Parathyroid adenoma (tissue), 2 donors: ENCODE results near the gene TOP3B.

Source experiments
- H2AFZ ChIP-seq: fragments of 300-600 bp; sonication (generic); one replicate; pipeline ENCODE4 v1.7.0; 2017; ENCODE audit warnings: antibody characterized with exemption, mild to moderate bottlenecking
- H3K27ac ChIP-seq: fragments of 300-600 bp; sonication (generic); one replicate; pipeline ENCODE4 v1.7.0; 2017
- H3K27me3 ChIP-seq: fragments of 300-600 bp; sonication (generic); one replicate; pipeline ENCODE4 v1.7.0; 2017; ENCODE audit warnings: low read length; ENCODE audit not compliant: control insufficient read depth, insufficient read depth
- H3K36me3 ChIP-seq: fragments of 300-600 bp; sonication (generic); one replicate; pipeline ENCODE4 v1.7.0; 2017; ENCODE audit warnings: low read length; ENCODE audit not compliant: control insufficient read depth, insufficient read depth
- H3K4me1 ChIP-seq: fragments of 300-600 bp; sonication (generic); one replicate; pipeline ENCODE4 v1.7.0; 2017; ENCODE audit warnings: control low read depth
- H3K4me2 ChIP-seq: fragments of 300-600 bp; sonication (generic); one replicate; pipeline ENCODE4 v1.7.0; 2017; ENCODE audit warnings: low read length
- H3K4me3 ChIP-seq: fragments of 300-600 bp; sonication (generic); one replicate; pipeline ENCODE4 v1.7.0; 2017; ENCODE audit warnings: low read depth, low read length
- H3K79me2 ChIP-seq: fragments of 300-600 bp; sonication (generic); one replicate; pipeline ENCODE4 v1.7.0; 2017; ENCODE audit warnings: control low read depth
- H3K9ac ChIP-seq: fragments of 300-600 bp; sonication (generic); one replicate; pipeline ENCODE4 v1.7.0; 2017; ENCODE audit warnings: mild to moderate bottlenecking
- H3K9me3 ChIP-seq: fragments of 300-600 bp; sonication (generic); one replicate; pipeline ENCODE4 v1.7.0; 2017; ENCODE audit warnings: low read length; ENCODE audit not compliant: control insufficient read depth
- CTCF ChIP-seq: fragments of 300-600 bp; sonication (generic); IDR thresholded peaks from one replicate; pipeline ENCODE4 v1.7.0; 2017; ENCODE audit warnings: antibody characterized with exemption, mild to moderate bottlenecking
- donor health status: primary hyperparathyroidism.

Gene TOP3B

DNA sequence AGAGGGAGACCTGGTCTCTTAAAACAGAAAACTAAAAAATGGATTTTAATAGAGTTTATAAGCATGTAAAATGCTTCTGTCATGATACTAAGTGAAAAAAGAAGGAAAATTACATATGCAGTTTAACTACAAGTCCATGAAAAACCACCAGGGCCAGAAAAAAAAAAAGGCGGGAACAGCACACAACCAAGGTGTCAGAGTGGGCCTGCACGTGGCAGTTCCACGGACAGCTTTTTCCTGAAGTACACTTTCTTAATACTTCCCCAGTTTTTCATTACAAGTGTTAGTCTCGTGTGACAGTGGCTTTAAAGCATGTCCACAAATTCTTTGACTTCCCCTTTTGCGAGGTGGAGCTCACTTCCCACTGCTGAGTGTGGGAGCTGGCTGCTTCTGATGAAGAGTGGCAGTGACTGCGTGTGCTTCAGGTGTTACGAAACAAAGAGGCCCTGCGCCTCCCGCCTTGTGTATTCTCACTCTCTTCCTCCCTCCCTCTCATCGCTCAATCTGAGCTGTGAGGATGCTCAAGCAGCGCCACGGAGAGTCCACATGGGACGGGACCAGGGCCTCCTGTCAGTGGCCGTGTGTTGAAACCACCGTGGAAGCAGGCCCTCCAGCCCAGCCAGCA is 46.3 kb downstream of the TOP3B start:
- Histone ChIP-seq H3K27me3 (no peaks in the 10 kb centered on the region), H2AFZ (no peak overlapping the region), H3K4me2 (no peak overlapping the region), H3K9ac (no peak overlapping the region), H3K36me3 (no peaks in the 10 kb centered on the region), H3K4me1 (peaks cover 8% of the 10 kb centered on the region), H3K9me3 (no peaks in the 10 kb centered on the region), H3K79me2 (no peaks in the 10 kb centered on the region), H3K27ac (no peak overlapping the region), H3K4me3 (no peak overlapping the region)
- TF ChIP-seq CTCF = no peak

- no peak overlapping the region for H2AFZ ChIP-seq
- H3K4me3 ChIP-seq = no peak overlapping the region
- no peak overlapping the region for H3K9ac ChIP-seq
- H3K27ac ChIP-seq = no peak overlapping the region
- no peaks in the 10 kb centered on the region for H3K36me3 ChIP-seq
- no peaks in the 10 kb centered on the region for H3K9me3 ChIP-seq
- H3K4me2 ChIP-seq = no peak overlapping the region
- H3K27me3 ChIP-seq = no peaks in the 10 kb centered on the region
- H3K4me1 ChIP-seq = peaks cover 7% of the 10 kb centered on the region
- H3K79me2 ChIP-seq = no peaks in the 10 kb centered on the region
- no peak for TF ChIP-seq CTCF
These were observed 48.7 kb downstream of the TOP3B start for GRCh38 chr22:21933910-21934309.

DNA sequence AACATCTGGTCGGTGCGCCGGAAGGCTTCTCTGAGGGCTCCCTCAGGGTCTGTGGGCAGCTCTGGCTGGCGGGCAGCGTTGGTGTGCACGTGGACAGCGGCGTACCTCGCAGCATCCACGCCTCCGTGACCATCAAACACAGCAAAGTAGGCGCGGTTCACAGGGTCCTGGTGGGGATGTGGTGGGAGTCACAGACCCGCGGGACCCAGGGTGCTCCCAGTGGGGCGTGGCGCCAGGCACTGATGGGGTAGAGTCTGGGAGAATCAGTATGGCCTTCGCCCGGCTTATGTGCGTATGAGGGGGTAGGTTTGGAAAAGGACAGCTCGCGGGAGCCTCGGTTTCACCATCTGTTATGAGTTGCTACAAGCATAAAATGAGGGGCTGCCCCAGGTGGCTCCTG is 49.2 kb downstream of the TOP3B start:
- no peak for TF ChIP-seq CTCF
- Histone ChIP-seq H3K4me1 (peaks cover 6% of the 10 kb centered on the region), H3K27ac (no peak overlapping the region), H3K79me2 (no peaks in the 10 kb centered on the region), H3K36me3 (no peaks in the 10 kb centered on the region), H3K9me3 (no peaks in the 10 kb centered on the region), H3K4me3 (no peak overlapping the region), H3K27me3 (no peaks in the 10 kb centered on the region), H3K4me2 (no peak overlapping the region), H2AFZ (no peak overlapping the region), H3K9ac (no peak overlapping the region)

DNA sequence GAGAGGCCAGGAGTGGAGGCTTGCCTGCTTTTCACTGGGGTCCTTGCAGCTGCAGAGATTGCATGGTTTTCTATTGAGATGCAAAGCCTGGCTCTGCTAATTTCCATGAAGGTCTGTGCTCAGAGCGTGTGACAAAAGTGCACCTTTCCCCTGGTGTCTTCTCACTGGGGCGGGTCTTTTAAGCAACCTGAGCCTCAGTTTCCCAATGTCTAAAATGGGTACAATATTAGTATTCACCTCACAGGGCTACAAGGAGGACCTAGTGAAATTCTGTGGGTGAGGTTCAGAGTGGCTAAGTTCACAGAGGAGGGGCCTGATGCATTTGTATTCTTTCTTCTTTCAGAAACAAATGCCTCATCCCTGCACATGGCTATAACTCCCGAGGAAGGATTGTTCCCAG is 50.2 kb downstream of the TOP3B start:
- TF ChIP-seq CTCF = no peak
- Histone ChIP-seq H2AFZ (no peak overlapping the region), H3K4me1 (peaks cover 4% of the 10 kb centered on the region), H3K27me3 (no peaks in the 10 kb centered on the region), H3K4me2 (no peak overlapping the region), H3K9me3 (no peaks in the 10 kb centered on the region), H3K27ac (no peak overlapping the region), H3K36me3 (no peaks in the 10 kb centered on the region), H3K4me3 (no peak overlapping the region), H3K79me2 (no peaks in the 10 kb centered on the region), H3K9ac (no peak overlapping the region)

GRCh38 chr22:21931056-21931455 is 51.5 kb downstream of the TOP3B start:
- Histone ChIP-seq H2AFZ (no peak overlapping the region), H3K9ac (no peak overlapping the region), H3K4me1 (no peaks in the 10 kb centered on the region), H3K36me3 (no peaks in the 10 kb centered on the region), H3K27me3 (no peaks in the 10 kb centered on the region), H3K27ac (no peak overlapping the region), H3K79me2 (no peaks in the 10 kb centered on the region), H3K9me3 (no peaks in the 10 kb centered on the region), H3K4me3 (no peak overlapping the region), H3K4me2 (no peak overlapping the region)
- TF ChIP-seq CTCF = no peak
